NAMALWA (cell line): ENCODE data around the gene MGST3.
A peak's percentile ranks its signal among the peaks of the same experiment; 100 is the strongest.
"Not testable (repeated sequence)": the region's sequence is repeated elsewhere in the genome, so short reads cannot be mapped to it uniquely, and the experiment has no call there.

Experiments used
- DNase-seq: peaks from one replicate; pipeline ENCODE4 v3.0.0-alpha.2; 2015; ENCODE audit warnings: low spot score

The MGST3 gene

GRCh38 chr1:165697881-165698760 is 67.1 kb downstream of the MGST3 start, which contains the start of gene ALDH9A1:
TSS of gene ALDH9A1 (minus strand) at chr1:165698562. CDS start at chr1:165698558, 4 bp downstream.
- DNase-seq, result peak; percentile 92

DNA sequence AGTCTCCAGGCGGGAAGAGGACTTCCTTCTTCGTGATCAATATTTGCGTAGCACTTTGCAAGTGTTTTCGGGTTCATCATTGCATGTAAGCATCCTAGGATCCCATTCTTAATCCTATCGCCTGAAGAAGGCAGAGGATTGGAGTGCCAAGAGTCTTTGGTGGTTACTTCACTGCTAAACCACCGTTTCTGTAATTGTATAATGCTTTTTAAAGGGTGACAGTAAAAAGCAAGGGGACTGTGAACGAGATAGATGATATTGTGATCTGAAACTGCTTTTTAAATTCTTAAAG is 67.7 kb downstream of the MGST3 start:
- no peak for DNase-seq

DNA sequence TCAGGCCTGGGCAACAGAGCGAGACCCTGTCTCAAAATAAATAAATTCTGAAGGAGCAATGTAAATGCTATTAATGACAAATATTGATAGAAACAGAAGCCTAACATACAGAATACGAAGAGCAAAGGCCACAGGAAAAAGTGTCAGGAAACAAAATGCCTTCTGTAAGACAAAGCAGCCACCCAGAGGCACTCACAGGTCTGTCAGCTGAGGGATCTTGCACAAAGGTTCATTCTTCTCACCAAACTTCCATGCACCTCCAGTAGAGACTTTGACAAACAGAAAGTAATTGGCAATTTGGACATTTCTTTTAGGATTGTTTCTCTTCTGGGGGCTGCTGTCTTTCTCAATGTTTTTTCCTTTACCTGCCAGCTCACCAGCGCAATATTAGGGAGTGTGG is 68.5 kb downstream of the MGST3 start:
- no peak for DNase-seq

DNA sequence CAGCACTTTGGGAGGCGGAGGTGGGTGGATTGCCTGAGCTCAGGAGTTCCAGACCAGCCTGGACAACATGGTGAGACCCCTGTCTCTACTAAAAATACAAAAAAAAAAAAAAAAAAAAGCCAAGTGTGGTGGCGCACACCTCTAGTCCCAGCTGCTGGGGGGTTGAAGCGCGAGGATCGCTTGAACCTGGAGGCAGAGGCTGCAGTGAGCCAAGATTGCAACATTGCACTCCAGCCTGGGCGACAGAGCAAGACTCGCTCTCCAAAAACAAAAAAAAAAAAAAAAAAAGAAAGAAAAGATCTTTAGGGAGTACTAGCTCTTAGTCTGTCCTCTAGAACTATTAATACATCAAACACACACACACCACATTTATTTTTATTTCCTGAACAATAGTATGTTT is 70.9 kb downstream of the MGST3 start:
- DNase-seq, result not testable (repeated sequence)

DNA sequence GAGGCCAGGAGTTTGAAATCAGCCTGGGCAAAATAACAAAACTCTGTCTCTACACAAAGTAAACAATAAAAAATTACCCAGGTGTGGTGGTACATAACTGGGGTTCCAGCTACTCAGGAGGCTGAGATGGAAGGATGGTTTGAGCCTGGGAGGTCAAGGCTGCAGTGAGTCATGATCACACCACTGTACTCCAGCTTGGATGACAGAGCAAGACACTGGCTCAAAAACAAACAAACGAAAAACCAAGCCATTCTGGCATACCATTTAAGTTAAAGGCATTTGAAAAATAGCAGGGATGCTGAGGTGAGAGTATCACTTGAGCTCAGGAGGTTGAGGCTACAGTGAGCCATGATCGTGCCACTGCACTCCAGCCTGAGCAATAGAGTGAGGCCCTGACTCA is 72.6 kb downstream of the MGST3 start:
- DNase-seq, result no peak
